GM23338 (cell line): Measurements from ENCODE around the gene MTERF4. TPM values are rescaled to one million over a fixed set of nuclear protein-coding genes. Genes with fewer than 3 reads are reported as not detected.

Experiments
- ATAC-seq: fragments of 200-7000 bp; cut with Tn5 transposase; 3 replicates; pipeline ENCODE4 v1.9.1; 2020
- DNase-seq: peaks from one replicate; pipeline ENCODE4 v3.0.0-alpha.2; 2015; ENCODE audit warnings: low spot score
- H2AFZ ChIP-seq: fragments of 200-600 bp; sonication (generic); 2 replicates; pipeline ENCODE4 v1.8.0; 2016; ENCODE audit warnings: antibody characterized with exemption, mild to moderate bottlenecking, moderate library complexity
- H3F3A ChIP-seq: fragments of 200-600 bp; sonication (generic); replicated peaks from 2 replicates; pipeline ENCODE4 v1.8.0; 2017; ENCODE audit warnings: antibody characterized with exemption, mixed run types, low read depth
- H3K27ac ChIP-seq: fragments of 200-600 bp; sonication (generic); 2 replicates; pipeline ENCODE4 v1.6.1; 2016; ENCODE audit warnings: low read depth
- H3K27me3 ChIP-seq: fragments of 200-600 bp; sonication (generic); 2 replicates; pipeline ENCODE4 v1.8.0; 2016; ENCODE audit warnings: mild to moderate bottlenecking, mixed run types, moderate library complexity; ENCODE audit not compliant: insufficient read depth
- H3K36me3 ChIP-seq: fragments of 200-600 bp; sonication (generic); 2 replicates; pipeline ENCODE4 v1.8.0; 2016; ENCODE audit warnings: mild to moderate bottlenecking; ENCODE audit not compliant: insufficient read depth
- H3K4me1 ChIP-seq: fragments of 200-600 bp; sonication (generic); 2 replicates; pipeline ENCODE4 v1.8.0; 2016; ENCODE audit warnings: mild to moderate bottlenecking, moderate library complexity; ENCODE audit not compliant: insufficient read depth
- H3K4me2 ChIP-seq: fragments of 200-600 bp; sonication (generic); 2 replicates; pipeline ENCODE4 v1.7.1; 2017; ENCODE audit warnings: mixed run types
- H3K4me3 ChIP-seq: fragments of 200-600 bp; sonication (generic); 2 replicates; pipeline ENCODE4 v1.6.1; 2016; ENCODE audit warnings: mixed run types
- H3K79me2 ChIP-seq: fragments of 200-600 bp; sonication (generic); replicated peaks from 2 replicates; pipeline ENCODE4 v1.8.0; 2017; ENCODE audit warnings: mild to moderate bottlenecking; ENCODE audit not compliant: insufficient read depth
- H3K9me2 ChIP-seq: fragments of 200-600 bp; sonication (generic); 2 replicates; pipeline ENCODE4 v1.8.0; 2017; ENCODE audit not compliant: insufficient read depth
- H4K20me1 ChIP-seq: fragments of 200-600 bp; sonication (generic); replicated peaks from 2 replicates; pipeline ENCODE4 v1.8.0; 2017; ENCODE audit warnings: mild to moderate bottlenecking; ENCODE audit not compliant: insufficient read depth
- H3K27ac Mint-ChIP-seq: 2 replicates; pipeline ENCODE4 v1.8.0; 2020; ENCODE audit warnings: inconsistent platforms, mild to moderate bottlenecking, moderate library complexity, mixed read lengths
- H3K27me3 Mint-ChIP-seq: 3 replicates; pipeline ENCODE4 v1.8.0; 2022; ENCODE audit warnings: low read depth, mild to moderate bottlenecking, moderate library complexity, mixed read lengths, inconsistent platforms; ENCODE audit not compliant: insufficient read depth, poor library complexity
- H3K36me3 Mint-ChIP-seq: 3 replicates; pipeline ENCODE4 v1.8.0; 2021; ENCODE audit warnings: low read depth, mild to moderate bottlenecking, inconsistent platforms, moderate library complexity, mixed read lengths
- H3K4me1 Mint-ChIP-seq: 3 replicates; pipeline ENCODE4 v1.8.0; 2020; ENCODE audit warnings: mild to moderate bottlenecking, inconsistent platforms, mixed read lengths
- H3K4me3 Mint-ChIP-seq: 3 replicates; pipeline ENCODE4 v1.8.0; 2021; ENCODE audit warnings: moderate library complexity, mild to moderate bottlenecking, inconsistent platforms, mixed read lengths
- H3K9me3 Mint-ChIP-seq: 3 replicates; pipeline ENCODE4 v1.8.0; 2020; ENCODE audit warnings: moderate library complexity, mild to moderate bottlenecking, inconsistent platforms, mixed read lengths
- CREB1 ChIP-seq: fragments of 250-450 bp; sonication (Bioruptor Pico); IDR thresholded peaks from 2 replicates; pipeline ENCODE4 v1.5.0; 2020; ENCODE audit warnings: low read depth, mild to moderate bottlenecking, moderate library complexity
- CTCF ChIP-seq, 2 experiments: fragments of 200-600 bp in 1 of 2; sonication (generic) in 1 of 2; conservative IDR thresholded peaks; 2 replicates each; pipeline versions ENCODE4 v1.5.1 to v1.6.1; 2016 to 2017; ENCODE audit warnings: antibody characterized with exemption in 2 of 2, low read depth in 2 of 2, mild to moderate bottlenecking in 2 of 2, moderate library complexity in 1 of 2
- ETS1 ChIP-seq: IDR thresholded peaks from 2 replicates; pipeline ENCODE4 v1.6.1; 2016; ENCODE audit warnings: antibody characterized with exemption
- EZH2 ChIP-seq: fragments of 200-600 bp; sonication (generic); IDR thresholded peaks from one replicate; pipeline ENCODE4 v1.8.0; 2017; ENCODE audit warnings: antibody characterized with exemption, mild to moderate bottlenecking, low read depth; ENCODE audit not compliant: unreplicated experiment
- EZH2phosphoT487 ChIP-seq: fragments of 200-600 bp; sonication (generic); IDR thresholded peaks from one replicate; pipeline ENCODE4 v1.8.1; 2018; ENCODE audit warnings: antibody characterized with exemption; ENCODE audit not compliant: unreplicated experiment
- JUNB ChIP-seq: IDR thresholded peaks from one replicate; pipeline ENCODE4 v1.6.1; 2016; ENCODE audit warnings: antibody characterized with exemption; ENCODE audit not compliant: unreplicated experiment
- NANOG ChIP-seq: IDR thresholded peaks from 2 replicates; pipeline ENCODE4 v1.6.1; 2016; ENCODE audit warnings: antibody characterized with exemption, borderline replicate concordance
- POLR2AphosphoS5 ChIP-seq: IDR thresholded peaks from 2 replicates; pipeline ENCODE4 v1.6.1; 2016; ENCODE audit warnings: antibody characterized with exemption, low read depth
- STAT1 ChIP-seq: IDR thresholded peaks from one replicate; pipeline ENCODE4 v1.6.1; 2016; ENCODE audit warnings: antibody characterized with exemption; ENCODE audit not compliant: unreplicated experiment
- ZNF462 ChIP-seq: fragments of 250-450 bp; sonication (Bioruptor Pico); IDR thresholded peaks from 2 replicates; pipeline ENCODE4 v1.5.0; 2020; ENCODE audit warnings: mild to moderate bottlenecking, moderate library complexity
- polyA plus RNA-seq: library from polyadenylated mRNA; unstranded; fragments of >200 nt; fragmentation: Nextera tagmentation; extraction: Ambion mirVana; gene quantifications from 2 replicates; pipeline ENCODE4 v1.2.1, GENCODE V29; 2016
- total RNA-seq: library from RNA; depleted of rRNA; stranded (reverse); fragments of >200 nt; shearing (Covaris generic); gene quantifications from 2 replicates; pipeline ENCODE4 v1.2.3, GENCODE V29; 2014

MTERF4 gene
- total and polyA plus RNA-seq, 2 experiments from 2014 or later = 15.3 to 63.6 TPM

GRCh38 chr2:241063587-241063986 is 38.5 kb downstream of the MTERF4 start:
- H3K4me2 ChIP-seq = peak overlapping the region; percentile 70
- no peak overlapping the region for H3K27ac ChIP-seq
- Mint-ChIP-seq H3K36me3 (no peaks in the 10 kb centered on the region), H3K4me1 (no peaks in the 10 kb centered on the region; the same call in 2 of the 3 replicates), H3K27me3 (peaks cover 5% of the 10 kb centered on the region), H3K4me3 (peak overlapping the region; percentile 59; the same call in 2 of the 3 replicates), H3K9me3 (no peaks in the 10 kb centered on the region), H3K27ac (no peak overlapping the region)
- no peaks in the 10 kb centered on the region for H3K36me3 ChIP-seq
- H3K79me2 ChIP-seq = no peaks in the 10 kb centered on the region
- no peaks in the 10 kb centered on the region for H4K20me1 ChIP-seq
- peak; percentile 29 for DNase-seq
- no peaks in the 10 kb centered on the region for H3K4me1 ChIP-seq
- ATAC-seq = peak; percentile 39
- H3K9me2 ChIP-seq = no peaks in the 10 kb centered on the region
- peak overlapping the region; percentile 49 for H3K4me3 ChIP-seq
- no peaks in the 10 kb centered on the region for H3K27me3 ChIP-seq
- TF ChIP-seq NANOG = no peak
- peak in 1 of 2 experiments; percentile 33; a peak in 1 of 4 replicates for TF ChIP-seq CTCF (conservative IDR thresholded peaks at IDR 0.05; ENCODE audit: low read depth in 2 of 2)
- H3F3A ChIP-seq = no peaks in the 10 kb centered on the region
- 0 out of 2 replicates have a peak overlapping the region, but pooled peaks have one; percentile 14 for H2AFZ ChIP-seq

- no peak overlapping the region for H3K4me2 ChIP-seq
- H3K9me3 Mint-ChIP-seq = no peaks in the 10 kb centered on the region
- H3K9me2 ChIP-seq = no peaks in the 10 kb centered on the region
- H3K27me3 ChIP-seq = no peaks in the 10 kb centered on the region
- H3K4me3 ChIP-seq = no peak overlapping the region
- peaks cover 5% of the 10 kb centered on the region for H3K27me3 Mint-ChIP-seq
- H3K79me2 ChIP-seq = no peaks in the 10 kb centered on the region
- H3F3A ChIP-seq = no peaks in the 10 kb centered on the region
- no peaks in the 10 kb centered on the region for H3K36me3 Mint-ChIP-seq
- H3K36me3 ChIP-seq = no peaks in the 10 kb centered on the region
- H4K20me1 ChIP-seq = no peaks in the 10 kb centered on the region
- no peaks in the 10 kb centered on the region; the same call in 2 of the 3 replicates for H3K4me1 Mint-ChIP-seq
- DNase-seq = no peak
- no peaks in the 10 kb centered on the region for H3K4me1 ChIP-seq
- no peak overlapping the region for H3K27ac ChIP-seq
- H3K27ac Mint-ChIP-seq = no peak overlapping the region
- no peak overlapping the region for H3K4me3 Mint-ChIP-seq
- ATAC-seq = peak; percentile 4
- H2AFZ ChIP-seq = 0 out of 2 replicates have a peak overlapping the region, but pooled peaks have one; percentile 14
- TF ChIP-seq POLR2AphosphoS5 (no peak), ZNF462 (CRISPR knock-in tag) (no peak), EZH2phosphoT487 (no peak), STAT1 (no peak), NANOG (no peak), ETS1 (no peak), CTCF (conservative IDR thresholded peaks at IDR 0.05; ENCODE audit: low read depth in 2 of 2) (no peak), CREB1 (CRISPR knock-in tag) (no peak), JUNB (no peak), EZH2 (no peak)
These were observed 39.0 kb downstream of the MTERF4 start for GRCh38 chr2:241063093-241063551.
